PC-3 (cell line): ENCODE measurements around the gene SLC43A2. TPM values are rescaled to one million over a fixed set of nuclear protein-coding genes. Genes with fewer than 3 reads are reported as not detected.

ENCODE experiments used
- ATAC-seq: fragments of 200-7000 bp; cut with Tn5 transposase; 2 replicates; pipeline ENCODE4 v1.9.1; 2020; ENCODE audit warnings: mild to moderate bottlenecking, moderate library complexity
- BruUV-seq: library from RNA; stranded (reverse); fragments of 400-500 nt; replicated peaks from 2 replicates; lab custom pipeline; 2021; lab: Mats Ljungman, UMichigan
- CTCF ChIA-PET: fragments of 300-600 bp; sonication (Branson Sonifier 250); formaldehyde crosslinking; loops from one replicate; lab custom pipeline; 2022; ENCODE audit warnings: antibody characterized with exemption; lab: Charles Lee
- POLR2A ChIA-PET: fragments of 300-600 bp; sonication (Branson Sonifier 250); formaldehyde crosslinking; loops from one replicate; lab custom pipeline; 2022; ENCODE audit warnings: antibody characterized with exemption; ENCODE audit not compliant: unreplicated experiment; lab: Charles Lee
- DNase-seq: peaks from one replicate; pipeline ENCODE4 v3.0.0-alpha.2; 2015
- H2AFZ ChIP-seq: fragments of 300-600 bp; sonication (generic); 2 replicates; pipeline ENCODE4 v1.6.0; 2016; ENCODE audit warnings: antibody characterized with exemption, low read length
- H3F3A ChIP-seq: fragments of 300-600 bp; sonication (generic); one replicate; pipeline ENCODE4 v1.6.0; 2017; ENCODE audit warnings: antibody characterized with exemption, low read length, control low read depth, mild to moderate bottlenecking; ENCODE audit not compliant: unreplicated experiment
- H3K27ac ChIP-seq: fragments of 300-600 bp; sonication (generic); 2 replicates; pipeline ENCODE4 v1.5.1; 2016; ENCODE audit warnings: mild to moderate bottlenecking, low read length
- H3K27me3 ChIP-seq: fragments of 300-600 bp; sonication (generic); 2 replicates; pipeline ENCODE4 v1.6.1; 2016; ENCODE audit warnings: low read length, mixed read lengths
- H3K36me3 ChIP-seq: fragments of 300-600 bp; sonication (generic); 2 replicates; pipeline ENCODE4 v1.6.1; 2016; ENCODE audit warnings: low read depth, mixed run types, low read length, mixed read lengths
- H3K4me1 ChIP-seq: fragments of 300-600 bp; sonication (generic); 2 replicates; pipeline ENCODE4 v1.5.1; 2016; ENCODE audit warnings: low read length; ENCODE audit not compliant: insufficient read depth
- H3K4me2 ChIP-seq: fragments of 300-600 bp; sonication (generic); 2 replicates; pipeline ENCODE4 v1.6.0; 2016; ENCODE audit warnings: low read length
- H3K4me3 ChIP-seq: fragments of 300-600 bp; sonication (generic); 2 replicates; pipeline ENCODE4 v1.5.1; 2016; ENCODE audit warnings: mild to moderate bottlenecking, low read length, mixed read lengths
- H3K79me2 ChIP-seq: fragments of 300-600 bp; sonication (generic); 2 replicates; pipeline ENCODE4 v1.6.1; 2017; ENCODE audit warnings: low read length, mixed read lengths
- H3K9ac ChIP-seq: fragments of 300-600 bp; sonication (generic); 2 replicates; pipeline ENCODE4 v1.6.0; 2016; ENCODE audit warnings: mild to moderate bottlenecking, low read length
- H3K9me2 ChIP-seq: fragments of 300-600 bp; sonication (generic); replicated peaks from 2 replicates; pipeline ENCODE4 v1.6.1; 2016; ENCODE audit warnings: mixed run types, low read length, mixed read lengths
- H3K9me3 ChIP-seq: fragments of 300-600 bp; sonication (generic); 2 replicates; pipeline ENCODE4 v1.6.1; 2016; ENCODE audit warnings: low read length, mixed read lengths
- H4K20me1 ChIP-seq: fragments of 300-600 bp; sonication (generic); 2 replicates; pipeline ENCODE4 v1.6.1; 2016; ENCODE audit warnings: low read length, mixed read lengths
- CTCF ChIP-seq: fragments of 300-600 bp; sonication (generic); conservative IDR thresholded peaks from 2 replicates; pipeline ENCODE4 v1.5.1; 2017; ENCODE audit warnings: antibody characterized with exemption, low read depth, mild to moderate bottlenecking, low read length
- EZH2 ChIP-seq: fragments of 300-600 bp; sonication (generic); IDR thresholded peaks from one replicate; pipeline ENCODE4 v1.6.1; 2017; ENCODE audit warnings: antibody characterized with exemption, mild to moderate bottlenecking, low read length; ENCODE audit not compliant: unreplicated experiment
- EZH2phosphoT487 ChIP-seq: fragments of 300-600 bp; sonication (generic); IDR thresholded peaks from 2 replicates; pipeline ENCODE4 v1.6.1; 2018; ENCODE audit warnings: mild to moderate bottlenecking, antibody characterized with exemption, low read length, borderline replicate concordance
- intact Hi-C: fragments of 100-400 bp; cut with micrococcal nuclease; formaldehyde crosslinking; loops from 2 replicates; pipeline ENCODE4 v1.9.0; 2023
- total RNA-seq: library from RNA; depleted of rRNA; stranded (reverse); fragments of >200 nt; gene quantifications from 2 replicates; pipeline ENCODE4 v1.2.3, GENCODE V29; 2014

SLC43A2 gene
- total RNA-seq, 1 experiment from 2014 or later = 6.2 TPM

GRCh38 chr17:1541367-1541904 lies 87.2 kb downstream of the SLC43A2 start:
- no peaks in the 10 kb centered on the region for H3K4me1 ChIP-seq
- DNase-seq (no peak), ATAC-seq (no peak)
- TF ChIP-seq EZH2 (no peak), CTCF (no peak), EZH2phosphoT487 (no peak)
- intact Hi-C loops = no loop called here
- no peaks in the 10 kb centered on the region for H3K27me3 ChIP-seq
- ChIA-PET POLR2A (no interaction called here), CTCF (no interaction called here)
- no peaks in the 10 kb centered on the region for H3K9me3 ChIP-seq
- H3K9me2 ChIP-seq = no peaks in the 10 kb centered on the region
- H4K20me1 ChIP-seq = no peaks in the 10 kb centered on the region
- H2AFZ ChIP-seq = no peak overlapping the region
- peaks cover 6% of the 10 kb centered on the region for H3K36me3 ChIP-seq
- no TSS peak for BruUV-seq
- no peaks in the 10 kb centered on the region for H3F3A ChIP-seq
- H3K4me2 ChIP-seq = no peak overlapping the region
- no peak overlapping the region for H3K9ac ChIP-seq
- no peak overlapping the region for H3K4me3 ChIP-seq
- H3K27ac ChIP-seq = no peak overlapping the region
- H3K79me2 ChIP-seq = no peaks in the 10 kb centered on the region

GRCh38 chr17:1539811-1540210 lies 88.8 kb downstream of the SLC43A2 start:
- H3K9me3 ChIP-seq = no peaks in the 10 kb centered on the region
- no peaks in the 10 kb centered on the region for H3F3A ChIP-seq
- DNase-seq (no peak), ATAC-seq (no peak)
- H3K4me3 ChIP-seq = no peak overlapping the region
- H3K9me2 ChIP-seq = no peaks in the 10 kb centered on the region
- H3K27me3 ChIP-seq = no peaks in the 10 kb centered on the region
- H3K27ac ChIP-seq = no peak overlapping the region
- BruUV-seq = no TSS peak
- peaks cover 6% of the 10 kb centered on the region for H3K36me3 ChIP-seq
- intact Hi-C loops = no loop called here
- no peaks in the 10 kb centered on the region for H3K4me1 ChIP-seq
- H3K79me2 ChIP-seq = no peaks in the 10 kb centered on the region
- H3K9ac ChIP-seq = no peak overlapping the region
- TF ChIP-seq EZH2phosphoT487 (no peak), CTCF (no peak), EZH2 (no peak)
- H3K4me2 ChIP-seq = no peak overlapping the region
- H4K20me1 ChIP-seq = no peaks in the 10 kb centered on the region
- no peak overlapping the region for H2AFZ ChIP-seq
- CTCF ChIA-PET = no interaction called here
- POLR2A ChIA-PET = no interaction called here

GRCh38 chr17:1535737-1536136 lies 92.9 kb downstream of the SLC43A2 start:
- ChIA-PET POLR2A (no interaction called here), CTCF (no interaction called here)
- ATAC-seq (no peak), DNase-seq (no peak)
- H3K9me2 ChIP-seq = no peaks in the 10 kb centered on the region
- no peak overlapping the region for H3K4me3 ChIP-seq
- intact Hi-C loops = no loop called here
- no TSS peak for BruUV-seq
- H3K36me3 ChIP-seq = peaks cover 15% of the 10 kb centered on the region
- H3K9me3 ChIP-seq = no peaks in the 10 kb centered on the region
- H3K27me3 ChIP-seq = no peaks in the 10 kb centered on the region
- H3K4me1 ChIP-seq = no peaks in the 10 kb centered on the region
- H3K79me2 ChIP-seq = no peaks in the 10 kb centered on the region
- H3F3A ChIP-seq = no peaks in the 10 kb centered on the region
- no peak overlapping the region for H3K27ac ChIP-seq
- no peak overlapping the region for H2AFZ ChIP-seq
- H3K4me2 ChIP-seq = no peak overlapping the region
- no peak for TF ChIP-seq EZH2phosphoT487
- no peak for TF ChIP-seq CTCF
- no peak for TF ChIP-seq EZH2
- H3K9ac ChIP-seq = no peak overlapping the region
- H4K20me1 ChIP-seq = no peaks in the 10 kb centered on the region
